ENCODE results near the gene N4BP2L2.

DNA sequence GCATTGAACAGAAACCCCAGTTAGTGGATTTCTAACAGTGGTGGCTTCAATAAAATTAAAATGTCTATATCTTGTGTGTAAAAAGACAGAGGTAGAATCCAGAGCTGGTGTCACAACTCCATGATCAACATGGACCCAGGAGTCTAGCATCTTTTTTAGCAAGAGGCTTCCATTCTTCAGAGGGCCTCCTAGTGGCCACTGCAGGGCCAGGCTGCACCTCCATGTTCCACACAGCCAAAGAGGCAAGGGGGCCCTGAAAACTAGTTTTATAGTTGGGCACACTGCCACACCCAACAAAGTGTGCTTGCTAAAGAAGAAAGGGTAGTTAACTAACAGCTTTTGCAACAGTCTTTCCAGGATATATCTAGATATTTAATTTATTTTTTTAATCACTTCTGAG is 123.6 kb downstream of the N4BP2L2 start:
- TF ChIP-seq CTCF (conservative IDR thresholded peaks at IDR 0.05; ENCODE audit: low read length), result peak; percentile 72
- TF ChIP-seq EZH2phosphoT487 (IDR thresholded peaks at IDR 0.05; ENCODE audit: borderline replicate concordance, low read depth, low read length), result no peak

Measured in OCI-LY7 (cell line).